Subcutaneous abdominal adipose tissue (tissue), 5 donors: ENCODE measurements around the gene VPS8.
"Not testable (repeated sequence)": the region's sequence is repeated elsewhere in the genome, so short reads cannot be mapped to it uniquely, and the experiment has no call there.

Experiments
- H3K27ac ChIP-seq: one replicate; pipeline ENCODE4 v1.7.0; 2013; ENCODE audit warnings: low read depth, mild to moderate bottlenecking, inconsistent platforms, low read length, moderate library complexity
- H3K27me3 ChIP-seq, 5 donors: one replicate each; pipeline ENCODE4 v1.7.0; 2013; ENCODE audit warnings: low read length in 5 of 5, inconsistent platforms in 1 of 5; ENCODE audit not compliant: control insufficient read depth in 5 of 5, insufficient read depth in 4 of 5
- H3K36me3 ChIP-seq, 5 donors: one replicate each; pipeline ENCODE4 v1.7.0; 2013; ENCODE audit warnings: low read length in 5 of 5; ENCODE audit not compliant: control insufficient read depth in 5 of 5, insufficient read depth in 5 of 5
- H3K4me1 ChIP-seq, 5 donors: one replicate each; pipeline ENCODE4 v1.7.0; 2013; ENCODE audit warnings: low read length in 5 of 5, mild to moderate bottlenecking in 3 of 5, moderate library complexity in 1 of 5; ENCODE audit not compliant: control insufficient read depth in 5 of 5, insufficient read depth in 5 of 5
- H3K4me3 ChIP-seq, 5 donors: one replicate each; pipeline ENCODE4 v1.7.0; 2013; ENCODE audit warnings: low read length in 5 of 5, low read depth in 1 of 5
- H3K9ac ChIP-seq, 5 donors: one replicate each; pipeline ENCODE4 v1.7.0; 2013; ENCODE audit warnings: low read length in 5 of 5, mild to moderate bottlenecking in 4 of 5, moderate library complexity in 3 of 5
- H3K9me3 ChIP-seq, 5 donors: one replicate each; pipeline ENCODE4 v1.7.0; 2013; ENCODE audit warnings: low read length in 5 of 5; ENCODE audit not compliant: control insufficient read depth in 5 of 5
- donor health status: healthy.
- donor health status: healthy.
- donor health status: healthy.
- donor health status: healthy.
- donor health status: healthy.

VPS8 gene

GRCh38 chr3:184953401-184953800 lies 141.4 kb downstream of the VPS8 start:
- Histone ChIP-seq H3K27ac (no peak overlapping the region), H3K36me3 (peaks cover 7 to 33% (median 19%) of the 10 kb centered on the region in 5 donors), H3K27me3 (no peaks in the 10 kb centered on the region), H3K4me3 (no peak overlapping the region), H3K9ac (no peak overlapping the region), H3K9me3 (no peaks in the 10 kb centered on the region), H3K4me1 (no peaks in the 10 kb centered on the region)

GRCh38 chr3:184954251-184954650 lies 142.3 kb downstream of the VPS8 start:
- peaks cover 8 to 35% (median 19%) of the 10 kb centered on the region in 5 donors for H3K36me3 ChIP-seq
- no peak overlapping the region for H3K9ac ChIP-seq
- no peaks in the 10 kb centered on the region for H3K27me3 ChIP-seq
- no peak overlapping the region for H3K27ac ChIP-seq
- no peaks in the 10 kb centered on the region for H3K9me3 ChIP-seq
- no peak overlapping the region for H3K4me3 ChIP-seq
- no peaks in the 10 kb centered on the region for H3K4me1 ChIP-seq

GRCh38 chr3:184954851-184955250 lies 142.9 kb downstream of the VPS8 start:
- H3K4me3 ChIP-seq, H3K9me3 ChIP-seq, H3K27me3 ChIP-seq, H3K4me1 ChIP-seq, H3K9ac ChIP-seq, H3K27ac ChIP-seq: not testable (repeated sequence)
- H3K36me3 ChIP-seq, result peaks cover 8 to 33% (median 19%) of the 10 kb centered on the region in 5 donors

GRCh38 chr3:184965639-184966430 lies 153.9 kb downstream of the VPS8 start:
- H3K4me1 ChIP-seq, result no peaks in the 10 kb centered on the region
- peaks cover 14 to 34% (median 27%) of the 10 kb centered on the region in 5 donors for H3K36me3 ChIP-seq
- H3K4me3 ChIP-seq, result no peak overlapping the region
- H3K27ac ChIP-seq, result no peak overlapping the region
- no peaks in the 10 kb centered on the region for H3K27me3 ChIP-seq
- no peaks in the 10 kb centered on the region for H3K9me3 ChIP-seq
- H3K9ac ChIP-seq, result no peak overlapping the region

- Histone ChIP-seq H3K27ac (no peak overlapping the region), H3K36me3 (peaks cover 23 to 44% (median 38%) of the 10 kb centered on the region in 5 donors), H3K4me1 (no peaks in the 10 kb centered on the region), H3K9me3 (no peaks in the 10 kb centered on the region), H3K27me3 (no peaks in the 10 kb centered on the region), H3K9ac (no peak overlapping the region), H3K4me3 (no peak overlapping the region)
Observed at GRCh38 chr3:184968115-184968514, 156.1 kb downstream of the VPS8 start.

GRCh38 chr3:184970186-184970585 lies 158.2 kb downstream of the VPS8 start:
- H3K36me3 ChIP-seq, result peaks cover 23 to 47% (median 35%) of the 10 kb centered on the region in 5 donors
- no peaks in the 10 kb centered on the region for H3K27me3 ChIP-seq
- peaks cover 0 to 5% (median 0%) of the 10 kb centered on the region in 5 donors for H3K9me3 ChIP-seq
- H3K27ac ChIP-seq, result no peak overlapping the region
- no peaks in the 10 kb centered on the region for H3K4me1 ChIP-seq
- no peak overlapping the region for H3K4me3 ChIP-seq
- H3K9ac ChIP-seq, result no peak overlapping the region

GRCh38 chr3:184977796-184978195 lies 165.8 kb downstream of the VPS8 start:
- no peak overlapping the region for H3K4me3 ChIP-seq
- H3K4me1 ChIP-seq, result peaks cover 0 to 2% (median 0%) of the 10 kb centered on the region in 5 donors
- peaks cover 0 to 40% (median 3%) of the 10 kb centered on the region in 5 donors for H3K36me3 ChIP-seq
- H3K9ac ChIP-seq, result no peak overlapping the region
- H3K27ac ChIP-seq, result no peak overlapping the region
- peaks cover 0 to 5% (median 0%) of the 10 kb centered on the region in 5 donors for H3K9me3 ChIP-seq
- H3K27me3 ChIP-seq, result no peaks in the 10 kb centered on the region

- no peaks in the 10 kb centered on the region for H3K27me3 ChIP-seq
- H3K27ac ChIP-seq, result no peak overlapping the region
- peaks cover 0 to 21% (median 5%) of the 10 kb centered on the region in 5 donors for H3K36me3 ChIP-seq
- H3K9ac ChIP-seq, result no peak overlapping the region
- no peak overlapping the region for H3K4me3 ChIP-seq
- H3K4me1 ChIP-seq, result peaks cover 0 to 2% (median 0%) of the 10 kb centered on the region in 5 donors
- H3K9me3 ChIP-seq, result no peaks in the 10 kb centered on the region
Observed at GRCh38 chr3:184981071-184981470, 169.1 kb downstream of the VPS8 start.

- H3K9ac ChIP-seq, result no peak overlapping the region
- no peaks in the 10 kb centered on the region for H3K9me3 ChIP-seq
- H3K27ac ChIP-seq, result no peak overlapping the region
Observed at GRCh38 chr3:184982076-184982475, 170.1 kb downstream of the VPS8 start.

GRCh38 chr3:184985586-184985985 lies 173.6 kb downstream of the VPS8 start:
- H3K4me1 ChIP-seq, result peaks cover 0 to 2% (median 0%) of the 10 kb centered on the region in 5 donors
- peaks cover 3 to 27% (median 14%) of the 10 kb centered on the region in 5 donors for H3K36me3 ChIP-seq
- H3K27me3 ChIP-seq, result no peaks in the 10 kb centered on the region
- no peaks in the 10 kb centered on the region for H3K9me3 ChIP-seq
- H3K9ac ChIP-seq, result no peak overlapping the region
- H3K27ac ChIP-seq, result no peak overlapping the region
- no peak overlapping the region for H3K4me3 ChIP-seq

More at GRCh38 chr3:184982076-184982475, 170.1 kb downstream of the VPS8 start:
- H3K27me3 ChIP-seq, result no peaks in the 10 kb centered on the region
- peaks cover 0 to 2% (median 0%) of the 10 kb centered on the region in 5 donors for H3K4me1 ChIP-seq
- H3K4me3 ChIP-seq, result no peak overlapping the region
- peaks cover 0 to 19% (median 11%) of the 10 kb centered on the region in 5 donors for H3K36me3 ChIP-seq
